ENCODE measurements around the gene RIMBP2.
"Not testable (repeated sequence)": the region's sequence is repeated elsewhere in the genome, so short reads cannot be mapped to it uniquely, and the experiment has no call there.

Gene RIMBP2

GRCh38 chr12:130739571-130739970, 23.5 kb upstream of the RIMBP2 start:
- DNase-seq (ENCODE audit: low spot score) = no peak

- not testable (repeated sequence) for DNase-seq (ENCODE audit: low spot score)
These were observed 22.3 kb upstream of the RIMBP2 start for GRCh38 chr12:130738403-130738802.

- DNase-seq (ENCODE audit: low spot score) = no peak
These were observed 21.6 kb upstream of the RIMBP2 start for GRCh38 chr12:130737731-130738130.

GRCh38 chr12:130729344-130729743, 13.2 kb upstream of the RIMBP2 start:
- no peak for DNase-seq (ENCODE audit: low spot score)

GRCh38 chr12:130728158-130729058, 12.3 kb upstream of the RIMBP2 start:
- DNase-seq (ENCODE audit: low spot score) = no peak

- DNase-seq (ENCODE audit: low spot score) = no peak
These were observed 3.3 kb upstream of the RIMBP2 start for GRCh38 chr12:130719263-130719859.

GRCh38 chr12:130717752-130718151, 1.7 kb upstream of the RIMBP2 start:
- DNase-seq (ENCODE audit: low spot score) = no peak

GRCh38 chr12:130716969-130717366, 869 bp upstream of the RIMBP2 start:
- DNase-seq (ENCODE audit: low spot score) = no peak

- DNase-seq (ENCODE audit: low spot score) = no peak
These were observed 725 bp downstream of the RIMBP2 start for GRCh38 chr12:130715150-130715997.

- DNase-seq (ENCODE audit: low spot score) = no peak
These were observed 1.4 kb downstream of the RIMBP2 start for GRCh38 chr12:130714591-130715149.

- no peak for DNase-seq (ENCODE audit: low spot score)
These were observed 2.0 kb downstream of the RIMBP2 start for GRCh38 chr12:130714091-130714590.

- no peak for DNase-seq (ENCODE audit: low spot score)
These were observed 2.5 kb downstream of the RIMBP2 start for GRCh38 chr12:130713581-130713991.

- DNase-seq (ENCODE audit: low spot score) = no peak
These were observed 3.6 kb downstream of the RIMBP2 start for GRCh38 chr12:130712346-130713065.

GRCh38 chr12:130711756-130712155, 4.3 kb downstream of the RIMBP2 start:
- no peak for DNase-seq (ENCODE audit: low spot score)

- DNase-seq (ENCODE audit: low spot score) = no peak
These were observed 5.4 kb downstream of the RIMBP2 start for GRCh38 chr12:130710733-130711080.

- no peak for DNase-seq (ENCODE audit: low spot score)
These were observed 5.9 kb downstream of the RIMBP2 start for GRCh38 chr12:130709971-130710732.

GRCh38 chr12:130709151-130709970, 6.7 kb downstream of the RIMBP2 start:
- DNase-seq (ENCODE audit: low spot score) = no peak

- DNase-seq (ENCODE audit: low spot score) = no peak
These were observed 7.5 kb downstream of the RIMBP2 start for GRCh38 chr12:130708648-130709047.

GRCh38 chr12:130707571-130707891, 8.6 kb downstream of the RIMBP2 start:
- no peak for DNase-seq (ENCODE audit: low spot score)

All from AG08396 (cell line).